Measurements from ENCODE around the gene GALNTL6.
"Not testable (repeated sequence)": the region's sequence is repeated elsewhere in the genome, so short reads cannot be mapped to it uniquely, and the experiment has no call there.

Gene GALNTL6

DNA sequence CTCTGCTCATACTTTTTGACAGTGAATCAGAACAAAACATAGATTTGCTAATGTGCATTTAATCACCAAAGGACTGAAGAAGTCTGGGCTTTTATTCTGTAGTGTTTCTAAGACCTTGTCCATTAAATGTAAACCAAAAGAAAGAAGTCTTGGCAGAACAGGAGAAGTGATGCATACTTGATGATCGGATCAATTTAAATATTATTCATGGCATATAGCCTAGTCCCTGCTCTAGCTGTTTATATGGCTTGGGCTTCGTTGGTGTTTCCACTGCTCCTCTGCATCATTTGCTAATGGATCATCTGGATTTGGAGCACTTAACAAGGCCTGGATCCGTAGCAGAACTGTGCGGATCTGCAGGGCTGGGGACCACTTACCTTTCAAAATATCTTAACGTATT lies 566.6 kb downstream of the GALNTL6 start:
- no peak for DNase-seq (ENCODE audit: low read depth in 2 of 2)

DNA sequence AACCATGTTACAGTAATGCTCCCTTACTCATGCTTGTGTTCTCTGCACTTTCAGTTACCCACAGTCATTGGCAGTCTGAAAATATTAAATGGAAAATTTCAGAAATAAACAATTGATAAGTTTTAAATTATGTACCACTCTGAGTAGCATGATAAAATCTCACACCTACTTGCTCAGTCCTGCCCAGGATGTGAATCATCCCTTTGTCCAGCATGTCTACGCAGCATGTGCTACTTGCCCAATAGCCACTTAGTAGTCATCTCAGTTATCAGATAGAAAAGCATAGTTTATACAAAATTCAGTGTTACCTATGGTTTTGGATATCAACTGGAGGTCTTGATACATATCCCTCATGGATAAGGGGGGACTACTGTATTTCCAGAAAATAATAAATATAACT lies 577.1 kb downstream of the GALNTL6 start:
- no peak for DNase-seq (ENCODE audit: low read depth in 2 of 2)

GRCh38 chr4:172392741-172393140 lies 579.5 kb downstream of the GALNTL6 start:
- DNase-seq (ENCODE audit: low read depth in 2 of 2): no peak

GRCh38 chr4:172393220-172393619 lies 580.0 kb downstream of the GALNTL6 start:
- no peak for DNase-seq (ENCODE audit: low read depth in 2 of 2)

DNA sequence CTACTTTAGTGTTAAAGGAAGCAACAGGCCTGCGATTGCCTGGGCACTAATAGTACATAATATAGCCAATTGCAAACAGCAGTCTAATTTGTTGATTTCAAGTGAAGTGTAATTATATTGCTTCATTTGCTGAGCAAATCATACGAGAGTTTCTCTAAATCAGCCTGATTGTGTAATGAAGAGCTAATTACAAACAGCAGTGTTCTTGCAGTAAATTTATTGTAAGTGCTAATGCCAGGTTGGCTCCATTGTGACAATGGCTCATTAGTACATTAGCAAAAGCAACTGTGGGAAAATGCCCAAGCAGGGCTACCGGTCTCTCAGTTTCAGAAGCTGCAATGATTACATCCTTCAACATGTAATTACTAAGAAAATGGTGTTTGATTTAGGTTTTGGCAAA lies 591.5 kb downstream of the GALNTL6 start:
- DNase-seq (ENCODE audit: low read depth in 2 of 2): no peak

DNA sequence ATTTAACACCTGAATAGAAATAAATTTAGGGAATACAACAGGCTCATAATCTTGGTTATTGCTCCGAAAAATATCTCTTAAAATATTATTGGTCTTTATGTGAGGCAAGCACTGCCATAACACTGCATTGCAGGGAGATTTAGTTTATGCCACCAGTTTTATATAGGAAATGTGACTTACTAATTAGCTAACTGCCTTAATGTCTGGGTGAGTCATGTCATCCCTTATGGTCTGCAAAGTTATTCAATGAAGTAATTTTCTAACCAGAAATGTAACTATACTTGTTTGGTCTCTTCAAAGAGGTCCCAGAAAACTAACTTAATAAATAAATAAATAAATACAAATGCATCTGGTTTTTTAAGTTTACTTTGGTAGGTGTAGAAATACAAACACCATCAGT lies 597.2 kb downstream of the GALNTL6 start:
- DNase-seq (ENCODE audit: low read depth in 2 of 2): no peak

DNA sequence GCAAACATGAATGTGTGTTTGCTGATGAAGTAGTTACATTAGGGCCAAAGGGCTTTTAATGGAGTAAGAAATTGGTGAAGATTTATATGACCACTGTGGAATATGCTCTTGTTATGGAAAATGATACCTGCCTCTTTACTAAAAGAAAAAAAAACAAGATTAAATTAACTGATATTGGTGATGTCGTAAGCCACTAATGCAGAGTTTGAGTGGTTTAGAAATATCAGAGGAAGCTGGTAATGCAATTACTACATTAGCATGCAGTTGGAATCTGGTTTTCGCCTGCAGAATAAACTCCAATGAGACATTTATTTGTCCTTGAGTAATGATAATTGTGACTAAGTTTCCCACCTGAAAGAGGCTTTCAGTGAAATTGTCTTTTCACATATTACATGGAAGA lies 597.9 kb downstream of the GALNTL6 start:
- DNase-seq (ENCODE audit: low read depth in 2 of 2): no peak

DNA sequence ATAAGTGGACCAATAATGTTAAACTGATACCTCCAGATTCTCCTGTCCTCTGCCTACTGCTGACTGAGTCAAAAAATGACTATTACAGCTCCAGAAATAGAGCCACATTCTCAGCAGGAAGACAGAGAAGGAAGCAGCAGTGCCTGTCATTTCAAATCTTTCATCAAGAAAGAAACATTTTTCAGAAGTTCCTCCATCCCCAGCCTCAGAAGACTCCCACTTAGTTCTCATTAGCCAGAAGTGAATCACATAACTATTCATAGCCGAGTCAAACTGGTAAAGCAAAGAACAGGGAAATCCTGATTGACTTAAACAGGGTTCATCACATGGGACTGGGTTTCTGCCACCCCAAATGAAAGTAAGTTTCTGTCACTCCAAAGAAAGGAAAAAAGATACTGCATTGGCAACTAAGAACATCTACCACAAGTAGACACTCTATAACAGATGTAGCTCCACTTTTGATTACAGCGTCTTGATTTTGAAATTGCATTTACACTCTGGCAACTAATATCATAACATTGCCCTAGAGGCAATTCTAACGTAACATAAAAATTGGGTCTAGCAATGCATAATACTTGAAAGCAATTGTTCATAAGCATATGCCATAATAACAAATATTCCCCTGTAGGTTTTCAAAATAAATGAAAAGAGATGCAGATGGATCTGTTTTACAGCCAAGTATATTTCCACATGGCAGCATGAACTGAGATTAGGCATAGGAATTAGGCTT lies 599.8 kb downstream of the GALNTL6 start:
- no peak for DNase-seq (ENCODE audit: low read depth in 2 of 2)

GRCh38 chr4:172428979-172429378 lies 615.8 kb downstream of the GALNTL6 start:
- not testable (repeated sequence) for DNase-seq (ENCODE audit: low read depth in 2 of 2)

DNA sequence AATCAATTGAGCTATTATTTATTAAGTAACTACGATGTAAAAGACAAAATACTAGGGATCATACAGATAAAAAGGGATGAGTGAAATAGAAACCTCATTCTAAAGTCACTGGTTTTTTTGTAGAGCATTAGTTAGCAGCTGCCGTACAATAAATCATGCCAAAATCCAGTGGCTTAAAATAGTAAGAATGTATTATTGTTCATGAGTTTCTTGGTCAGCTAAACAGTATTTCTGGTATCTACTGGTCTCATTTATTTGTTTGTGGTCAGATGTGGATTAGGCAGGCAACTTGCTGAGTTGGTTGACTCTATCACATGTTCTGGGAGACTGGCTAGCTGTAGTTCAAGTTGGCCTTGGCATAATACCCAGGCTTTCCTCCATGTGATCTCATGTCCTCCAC lies 667.3 kb downstream of the GALNTL6 start:
- no peak for DNase-seq (ENCODE audit: low read depth in 2 of 2)

DNA sequence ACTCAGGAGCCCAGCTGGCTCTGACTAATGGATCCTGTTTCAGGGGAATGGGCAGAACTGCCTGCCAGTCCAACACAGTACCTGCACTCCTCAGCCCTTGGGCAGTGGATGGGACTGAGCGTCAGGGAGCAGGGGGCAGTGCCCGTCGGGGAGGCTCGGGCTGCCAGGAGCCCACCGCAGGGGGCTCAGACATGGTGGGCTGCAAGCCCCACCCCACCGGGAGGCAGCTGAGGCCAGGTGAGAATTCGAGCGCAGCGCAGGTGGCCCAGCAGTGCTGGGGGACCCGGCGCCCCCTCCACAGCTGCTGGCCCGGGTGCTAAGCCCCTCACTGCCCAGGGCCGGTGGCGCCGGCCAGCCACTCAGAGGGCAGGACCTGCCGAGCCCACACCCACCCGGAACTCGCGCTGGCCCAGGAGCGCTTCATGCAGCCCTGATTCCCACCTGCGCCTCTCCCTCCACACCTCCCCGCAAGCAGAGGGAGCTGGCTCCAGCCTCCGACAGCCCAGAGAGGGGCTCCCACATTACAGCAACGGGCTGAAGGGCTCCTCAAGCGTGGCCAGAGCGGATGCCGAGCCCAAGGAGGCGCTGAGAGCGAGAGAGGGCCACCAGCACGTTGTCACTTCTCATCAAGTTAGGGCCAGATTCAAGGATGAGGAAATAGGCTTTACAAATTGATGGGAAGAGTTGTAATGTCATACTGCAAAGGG lies 668.8 kb downstream of the GALNTL6 start:
- DNase-seq (ENCODE audit: low read depth in 2 of 2): no peak

DNA sequence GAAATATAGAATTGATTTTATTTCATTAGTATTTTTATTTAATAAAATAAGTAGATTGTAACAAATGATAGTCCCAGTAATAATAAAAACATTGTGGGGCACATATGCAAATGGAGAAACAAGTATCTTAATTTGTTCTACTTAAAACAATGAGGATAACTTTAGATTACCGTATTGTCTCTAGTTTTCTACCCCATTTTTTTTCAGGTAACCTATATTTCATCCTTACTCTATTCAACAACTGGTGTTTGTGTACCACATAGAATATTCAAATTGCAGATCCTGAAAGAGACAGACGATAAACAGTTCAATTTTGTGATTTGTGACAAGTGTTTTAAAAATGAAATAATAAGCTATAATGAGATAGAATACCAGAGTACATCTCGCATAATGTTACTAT lies 671.8 kb downstream of the GALNTL6 start:
- no peak for DNase-seq (ENCODE audit: low read depth in 2 of 2)

- no peak for DNase-seq (ENCODE audit: low read depth in 2 of 2)
These were observed 673.3 kb downstream of the GALNTL6 start for GRCh38 chr4:172486531-172486930.

GRCh38 chr4:172489861-172490260 lies 676.7 kb downstream of the GALNTL6 start:
- DNase-seq (ENCODE audit: low read depth in 2 of 2): no peak

DNA sequence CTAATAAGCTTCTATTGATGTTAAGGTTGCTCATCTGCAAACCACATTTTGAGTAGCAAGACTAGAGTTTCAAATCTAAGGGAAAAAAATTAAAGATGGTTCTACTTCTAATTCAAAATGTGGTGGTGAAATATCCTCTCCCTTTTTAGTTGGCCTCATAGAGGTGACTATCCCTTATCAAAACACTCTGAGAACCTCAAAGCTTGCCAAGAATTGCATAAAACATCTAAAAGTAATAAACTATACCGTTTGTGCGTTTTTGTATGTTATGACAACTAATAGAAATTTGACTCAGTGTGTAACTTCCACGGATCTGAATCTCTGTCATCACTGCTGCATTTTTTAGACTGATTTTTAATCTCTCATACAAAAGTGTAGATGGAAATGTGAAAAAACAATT lies 682.6 kb downstream of the GALNTL6 start:
- no peak for DNase-seq (ENCODE audit: low read depth in 2 of 2)

GRCh38 chr4:172497321-172497720 lies 684.1 kb downstream of the GALNTL6 start:
- no peak for DNase-seq (ENCODE audit: low read depth in 2 of 2)

GRCh38 chr4:172514011-172514410 lies 700.8 kb downstream of the GALNTL6 start:
- DNase-seq (ENCODE audit: low read depth in 2 of 2): no peak

DNA sequence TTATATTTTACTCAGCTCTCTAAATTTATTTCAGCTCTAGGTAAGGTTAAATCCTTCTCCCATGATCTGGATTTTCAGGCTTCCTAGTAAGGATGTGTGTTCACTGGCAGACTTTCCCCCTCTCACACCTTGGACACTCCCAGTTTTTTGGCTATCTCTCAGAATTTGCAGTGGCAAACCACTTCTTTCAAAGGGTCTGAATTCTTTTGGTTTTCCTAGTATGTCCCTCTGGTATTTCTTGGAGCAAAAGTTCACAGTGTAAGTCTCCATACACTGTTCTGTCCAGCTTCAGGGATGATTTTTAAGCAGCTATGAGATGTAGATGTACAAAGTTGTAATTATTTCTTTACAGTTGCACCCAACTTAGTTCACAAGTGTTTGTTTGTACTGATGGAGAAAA lies 701.6 kb downstream of the GALNTL6 start:
- no peak for DNase-seq (ENCODE audit: low read depth in 2 of 2)

GRCh38 chr4:172515266-172515879 lies 702.2 kb downstream of the GALNTL6 start:
- DNase-seq (ENCODE audit: low read depth in 2 of 2): no peak

DNA sequence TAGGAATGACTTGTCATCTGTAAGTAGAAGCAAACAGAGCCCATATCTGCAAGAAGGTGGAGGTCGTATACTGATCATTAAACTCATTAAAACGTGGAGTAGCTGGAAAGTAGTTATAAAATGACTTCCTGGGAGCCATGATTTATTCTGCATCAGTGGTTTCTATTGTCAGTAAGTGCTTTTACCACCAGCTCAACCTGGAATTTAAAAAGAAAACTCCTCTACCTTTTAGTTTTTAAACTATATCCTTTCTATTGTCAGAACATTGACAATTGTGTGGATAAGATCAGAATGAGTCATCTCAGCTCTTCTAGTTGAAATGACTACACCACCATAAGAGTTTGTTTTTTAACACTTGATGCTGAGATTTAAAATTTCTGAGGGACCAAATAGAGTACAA lies 704.2 kb downstream of the GALNTL6 start:
- DNase-seq (ENCODE audit: low read depth in 2 of 2): no peak

DNA sequence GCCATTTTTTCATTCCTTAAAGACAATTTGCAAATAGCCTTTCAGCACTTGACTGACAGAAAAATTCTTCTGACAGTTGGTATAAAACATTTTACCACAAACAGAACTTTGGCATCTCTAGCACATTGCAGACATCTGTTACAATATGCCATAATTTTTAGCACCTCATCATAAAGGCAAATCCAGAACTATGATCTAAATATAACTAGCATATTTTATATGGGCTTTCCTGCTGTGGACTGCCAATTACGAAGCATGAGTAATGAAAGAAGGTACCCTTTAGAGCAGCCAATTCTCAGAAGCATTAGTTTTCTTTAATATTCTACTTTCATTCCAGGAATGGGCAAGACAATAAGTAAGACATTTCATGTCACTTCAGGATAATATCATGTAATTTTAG lies 708.0 kb downstream of the GALNTL6 start:
- no peak for DNase-seq (ENCODE audit: low read depth in 2 of 2)

- DNase-seq (ENCODE audit: low read depth in 2 of 2): no peak
These were observed 708.5 kb downstream of the GALNTL6 start for GRCh38 chr4:172521680-172522079.

GRCh38 chr4:172543249-172543648 lies 730.0 kb downstream of the GALNTL6 start:
- no peak for DNase-seq (ENCODE audit: low read depth in 2 of 2)

All from stimulated activated CD4-positive, alpha-beta T cell treated with anti-CD3 and anti-CD28 coated beads, Interleukin-12 subunit alpha, Interleukin-12 subunit beta, amount 100 ng/mL, for 24 hours (primary cell).